Fibroblast of lung (primary cell): ENCODE measurements around the gene HSPH1. TPM values are rescaled to one million over a fixed set of nuclear protein-coding genes. Genes with fewer than 3 reads are reported as not detected.

ENCODE experiments used
- DNase-seq, 2 donors: peaks; one replicate each; pipeline versions ENCODE4 v3.0.0 to v3.0.0-alpha.2; 2010; ENCODE audit warnings: low read depth in 2 of 2
- H2AFZ ChIP-seq: 2 replicates; pipeline ENCODE4 v1.5.1; 2012; ENCODE audit warnings: low read length, control low read depth, inconsistent platforms
- H3K27ac ChIP-seq: 2 replicates; pipeline ENCODE4 v1.5.1; 2011; ENCODE audit warnings: low read length, control low read depth; ENCODE audit not compliant: insufficient read depth
- H3K27me3 ChIP-seq: 2 replicates; pipeline ENCODE4 v1.5.1; 2011; ENCODE audit warnings: mild to moderate bottlenecking, low read length; ENCODE audit not compliant: control insufficient read depth, insufficient read depth
- H3K36me3 ChIP-seq: 2 replicates; pipeline ENCODE4 v1.5.1; 2011; ENCODE audit warnings: low read length; ENCODE audit not compliant: control insufficient read depth, insufficient read depth
- H3K4me1 ChIP-seq: 2 replicates; pipeline ENCODE4 v1.5.1; 2011; ENCODE audit warnings: low read length; ENCODE audit not compliant: control insufficient read depth, insufficient read depth; ENCODE audit errors: extremely low read depth
- H3K4me2 ChIP-seq: 2 replicates; pipeline ENCODE4 v1.5.1; 2011; ENCODE audit warnings: low read length, control low read depth; ENCODE audit not compliant: insufficient read depth; ENCODE audit errors: extremely low read depth
- H3K4me3 ChIP-seq, 4 experiments: fragments of 200-600 bp in 1 of 4; sonication (generic) in 1 of 4; replicated peaks in 1 of 4; 2 replicates each; pipeline ENCODE4 v1.5.1; 2011 to 2016; ENCODE audit warnings: low read length in 4 of 4, low read depth in 3 of 4, mild to moderate bottlenecking in 3 of 4, control low read depth in 2 of 4, inconsistent platforms in 1 of 4, mixed read lengths in 1 of 4; ENCODE audit not compliant: insufficient read depth in 1 of 4; ENCODE audit errors: control extremely low read depth in 1 of 4
- H3K79me2 ChIP-seq: 2 replicates; pipeline ENCODE4 v1.5.1; 2012; ENCODE audit warnings: mild to moderate bottlenecking, low read length, inconsistent platforms; ENCODE audit not compliant: control insufficient read depth, insufficient read depth
- H3K9ac ChIP-seq: 2 replicates; pipeline ENCODE4 v1.5.1; 2011; ENCODE audit warnings: mild to moderate bottlenecking, low read length, control low read depth; ENCODE audit not compliant: insufficient read depth
- H3K9me3 ChIP-seq: 2 replicates; pipeline ENCODE4 v1.5.1; 2012; ENCODE audit warnings: low read depth, low read length; ENCODE audit not compliant: control insufficient read depth, insufficient read depth
- H4K20me1 ChIP-seq: 2 replicates; pipeline ENCODE4 v1.5.1; 2011; ENCODE audit warnings: low read length; ENCODE audit not compliant: control insufficient read depth, insufficient read depth; ENCODE audit errors: extremely low read depth
- EZH2 ChIP-seq: IDR thresholded peaks from 2 replicates; pipeline ENCODE4 v1.5.1; 2012; ENCODE audit warnings: low read length, control low read depth, mild to moderate bottlenecking; ENCODE audit errors: missing control alignments
- polyA plus RNA-seq, 2 donors: library from polyadenylated mRNA; depleted of rRNA in 1 of 2; stranded (reverse) in 1 of 2; unstranded in 1 of 2; fragments of >200 nt; gene quantifications; 2 replicates each; pipeline ENCODE4 v1.2.1, GENCODE V29; 2011 to 2012; ENCODE audit warnings: missing spikeins in 1 of 2
- total RNA-seq: library from RNA; depleted of rRNA; stranded (reverse); fragments of >200 nt; gene quantifications from 2 replicates; pipeline ENCODE4 v1.2.1, GENCODE V29; 2014
- TF ChIP-seq, protein P1 (sequence below), 2 donors: IDR thresholded peaks in 1 of 2; conservative IDR thresholded peaks in 1 of 2; 1 replicate in 1 of 2; 2 replicates in 1 of 2; pipeline ENCODE4 v1.5.1; 2011 to 2012; ENCODE audit warnings: low read length in 2 of 2, control low read depth in 1 of 2, inconsistent platforms in 1 of 2, low read depth in 1 of 2, mild to moderate bottlenecking in 1 of 2

HSPH1 gene
- total and polyA plus RNA-seq, 2 donors (not counting 1 experiment from before 2014, with no cell fraction given), result 34.4 to 40.6 TPM

DNA sequence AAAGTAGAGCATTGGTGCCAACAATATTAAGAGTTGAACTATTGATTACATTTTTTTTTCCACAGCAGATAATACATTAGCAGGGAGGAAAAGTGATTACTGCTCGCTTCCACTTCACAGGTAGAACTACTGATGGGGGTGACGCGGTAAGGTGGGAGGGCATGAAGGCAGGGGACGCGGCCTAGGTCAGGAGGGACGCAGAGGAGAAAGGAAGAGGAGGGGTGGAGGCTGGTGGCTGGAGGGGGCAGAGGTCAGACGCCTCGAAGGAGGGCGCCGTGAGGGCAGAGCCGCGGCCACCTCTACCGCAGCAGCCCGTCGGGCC lies 37.8 kb upstream of the HSPH1 start:
- Histone ChIP-seq H4K20me1 (no peaks in the 10 kb centered on the region), H3K27ac (no peak overlapping the region), H3K4me3 (peak overlapping the region; percentile 26 to 72 (median 30)), H3K36me3 (no peaks in the 10 kb centered on the region), H2AFZ (peak overlapping the region; percentile 61), H3K4me2 (peak overlapping the region; percentile 66), H3K9ac (no peak overlapping the region), H3K79me2 (no peaks in the 10 kb centered on the region), H3K4me1 (peaks cover 5% of the 10 kb centered on the region), H3K27me3 (no peaks in the 10 kb centered on the region), H3K9me3 (no peaks in the 10 kb centered on the region)
- DNase-seq, result no peak
- no peak for TF ChIP-seq EZH2

DNA sequence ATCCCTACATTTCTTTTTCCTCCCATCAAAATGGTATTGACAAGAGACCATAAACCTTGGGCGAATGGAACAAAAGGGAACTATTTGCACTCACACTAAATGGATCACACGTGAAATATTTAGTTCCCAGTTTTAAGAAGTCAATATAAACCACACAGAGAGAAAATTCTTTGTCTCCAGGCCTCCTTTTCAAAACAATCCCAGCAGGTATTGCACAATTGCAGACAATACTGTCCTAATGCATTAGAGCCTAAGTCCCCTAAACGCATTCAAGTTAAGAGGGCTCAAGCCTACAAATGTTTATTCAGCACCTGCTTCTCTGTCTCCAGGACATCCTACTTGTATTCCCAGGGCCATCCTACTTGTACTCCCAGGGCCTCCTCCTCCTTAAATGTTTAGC lies 36.8 kb upstream of the HSPH1 start:
- TF ChIP-seq, protein P1, sequence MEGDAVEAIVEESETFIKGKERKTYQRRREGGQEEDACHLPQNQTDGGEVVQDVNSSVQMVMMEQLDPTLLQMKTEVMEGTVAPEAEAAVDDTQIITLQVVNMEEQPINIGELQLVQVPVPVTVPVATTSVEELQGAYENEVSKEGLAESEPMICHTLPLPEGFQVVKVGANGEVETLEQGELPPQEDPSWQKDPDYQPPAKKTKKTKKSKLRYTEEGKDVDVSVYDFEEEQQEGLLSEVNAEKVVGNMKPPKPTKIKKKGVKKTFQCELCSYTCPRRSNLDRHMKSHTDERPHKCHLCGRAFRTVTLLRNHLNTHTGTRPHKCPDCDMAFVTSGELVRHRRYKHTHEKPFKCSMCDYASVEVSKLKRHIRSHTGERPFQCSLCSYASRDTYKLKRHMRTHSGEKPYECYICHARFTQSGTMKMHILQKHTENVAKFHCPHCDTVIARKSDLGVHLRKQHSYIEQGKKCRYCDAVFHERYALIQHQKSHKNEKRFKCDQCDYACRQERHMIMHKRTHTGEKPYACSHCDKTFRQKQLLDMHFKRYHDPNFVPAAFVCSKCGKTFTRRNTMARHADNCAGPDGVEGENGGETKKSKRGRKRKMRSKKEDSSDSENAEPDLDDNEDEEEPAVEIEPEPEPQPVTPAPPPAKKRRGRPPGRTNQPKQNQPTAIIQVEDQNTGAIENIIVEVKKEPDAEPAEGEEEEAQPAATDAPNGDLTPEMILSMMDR (conservative IDR thresholded peaks at IDR 0.05 in 1 of 2, IDR thresholded peaks at IDR 0.05 in 1 of 2; ENCODE audit: low read depth in 1 of 2, low read length in 2 of 2), result no peak
- TF ChIP-seq EZH2, result no peak
- no peaks in the 10 kb centered on the region for H3K79me2 ChIP-seq
- no peak overlapping the region for H3K4me3 ChIP-seq
- H3K36me3 ChIP-seq, result no peaks in the 10 kb centered on the region
- H3K4me1 ChIP-seq, result peaks cover 4% of the 10 kb centered on the region
- no peak overlapping the region for H3K9ac ChIP-seq
- no peak overlapping the region for H3K4me2 ChIP-seq
- no peaks in the 10 kb centered on the region for H4K20me1 ChIP-seq
- no peak for DNase-seq
- H3K9me3 ChIP-seq, result no peaks in the 10 kb centered on the region
- no peak overlapping the region for H3K27ac ChIP-seq
- H2AFZ ChIP-seq, result no peak overlapping the region
- no peaks in the 10 kb centered on the region for H3K27me3 ChIP-seq

DNA sequence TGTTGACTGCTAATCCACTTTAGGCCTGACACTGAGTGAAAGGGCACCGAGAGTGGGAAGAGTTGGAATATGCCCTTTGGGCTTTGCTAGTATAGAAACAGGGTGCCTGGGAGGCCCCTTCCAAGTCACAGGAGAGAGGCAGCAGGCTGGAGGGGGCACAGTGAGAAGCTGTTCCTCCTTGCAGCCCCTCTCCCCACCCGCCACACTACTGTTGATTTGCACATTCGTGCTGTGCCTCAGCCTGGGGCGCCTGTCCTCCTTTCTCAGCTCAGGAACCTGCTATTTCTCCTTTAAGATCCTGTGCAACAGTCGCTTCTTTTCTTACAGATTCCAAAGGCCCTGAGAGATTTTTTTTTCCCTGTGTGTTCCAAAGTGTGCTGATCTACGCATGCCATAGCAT lies 35.3 kb upstream of the HSPH1 start:
- TF ChIP-seq EZH2, result no peak
- TF ChIP-seq, protein P1 (conservative IDR thresholded peaks at IDR 0.05 in 1 of 2, IDR thresholded peaks at IDR 0.05 in 1 of 2; ENCODE audit: low read depth in 1 of 2, low read length in 2 of 2), result no peak
- no peak overlapping the region for H3K4me2 ChIP-seq

DNA sequence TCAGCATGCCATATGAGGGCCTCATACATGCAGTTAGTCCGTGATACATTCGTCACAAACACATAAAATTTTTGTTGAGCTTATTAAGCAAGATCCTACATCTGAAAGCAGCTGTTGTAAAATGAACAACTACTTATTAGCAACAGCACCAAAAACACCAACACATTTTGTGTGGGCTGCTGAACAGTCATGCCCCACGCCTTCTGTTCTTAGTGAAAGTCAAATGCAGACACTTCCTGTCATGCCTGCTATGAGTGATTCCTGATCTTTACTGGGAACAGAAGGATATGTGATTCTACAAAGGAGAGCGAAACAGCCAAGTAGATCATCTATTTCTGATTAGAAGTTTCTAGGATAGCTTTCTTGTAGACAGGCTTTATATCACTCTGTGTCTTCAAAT lies 33.9 kb upstream of the HSPH1 start:
- Histone ChIP-seq H2AFZ (no peak overlapping the region), H3K36me3 (no peaks in the 10 kb centered on the region), H3K79me2 (no peaks in the 10 kb centered on the region), H3K27ac (no peak overlapping the region), H3K4me1 (no peaks in the 10 kb centered on the region), H3K9ac (no peak overlapping the region), H3K9me3 (no peaks in the 10 kb centered on the region), H3K27me3 (peaks cover 9% of the 10 kb centered on the region), H4K20me1 (no peaks in the 10 kb centered on the region), H3K4me3 (no peak overlapping the region), H3K4me2 (no peak overlapping the region)
- TF ChIP-seq EZH2, result no peak
- TF ChIP-seq, protein P1 (conservative IDR thresholded peaks at IDR 0.05 in 1 of 2, IDR thresholded peaks at IDR 0.05 in 1 of 2; ENCODE audit: low read depth in 1 of 2, low read length in 2 of 2), result no peak
- DNase-seq, result no peak

More for the DNA sequence above, 35.3 kb upstream of the HSPH1 start:
- Histone ChIP-seq H3K79me2 (no peaks in the 10 kb centered on the region), H3K27ac (no peak overlapping the region), H3K4me3 (no peak overlapping the region), H4K20me1 (no peaks in the 10 kb centered on the region), H3K4me1 (peaks cover 4% of the 10 kb centered on the region), H3K9ac (no peak overlapping the region), H3K36me3 (no peaks in the 10 kb centered on the region), H3K27me3 (peaks cover 5% of the 10 kb centered on the region), H2AFZ (no peak overlapping the region), H3K9me3 (no peaks in the 10 kb centered on the region)
- no peak for DNase-seq
